A549 (cell line): Measurements from ENCODE around the gene STAMBP. TPM values are rescaled to one million over a fixed set of nuclear protein-coding genes. Genes with fewer than 3 reads are reported as not detected.
A peak's percentile ranks its signal among the peaks of the same experiment; 100 is the strongest.
"Not testable (repeated sequence)": the region's sequence is repeated elsewhere in the genome, so short reads cannot be mapped to it uniquely, and the experiment has no call there.

ENCODE experiments used
- ATAC-seq, 2 experiments: fragments of 200-7000 bp in 1 of 2; fragments of >200 bp in 1 of 2; cut with Nextera tagmentation in 1 of 2; cut with Tn5 transposase in 1 of 2; 3 replicates each; pipeline versions ENCODE4 v1.8.0 to v1.9.1; 2018 to 2020; ENCODE audit warnings: mild to moderate bottlenecking in 1 of 2, moderate library complexity in 1 of 2
- CTCF ChIA-PET: fragments of 300-600 bp; sonication (Branson Sonifier 250); formaldehyde crosslinking; extraction: SDS; loops from one replicate; lab custom pipeline; 2021; ENCODE audit warnings: antibody characterized with exemption, inconsistent platforms; lab: Yijun Ruan, JAX
- POLR2A ChIA-PET: fragments of 350-600 bp; formaldehyde crosslinking; extraction: SDS; loops from one replicate; lab custom pipeline; 2021; ENCODE audit warnings: antibody characterized with exemption, inconsistent platforms; lab: Yijun Ruan, JAX
- DNase-seq, 2 experiments: peaks; one replicate each; pipeline versions ENCODE4 v3.0.0 to v3.0.0-alpha.2; 2011 to 2016; ENCODE audit warnings: low read depth in 1 of 2, low spot score in 1 of 2
- FAIRE-seq: peaks from 2 replicates; lab custom pipeline; 2011; peaks lifted over from hg19 to GRCh38; lab: Jason Lieb, UNC
- H3K27ac ChIP-seq, 2 experiments: fragments of >200 bp; sonication (Bioruptor Twin); formaldehyde crosslinking; 3 replicates each; pipeline ENCODE4 v1.5.1; 2016 to 2017
- H3K4me1 ChIP-seq: fragments of >200 bp; sonication (Bioruptor Twin); formaldehyde crosslinking; 3 replicates; pipeline ENCODE4 v1.6.1; 2016
- H3K4me2 ChIP-seq: fragments of >200 bp; sonication (Bioruptor Twin); formaldehyde crosslinking; 3 replicates; pipeline ENCODE4 v1.6.1; 2016
- H3K4me3 ChIP-seq: fragments of >200 bp; sonication (Bioruptor Twin); formaldehyde crosslinking; 3 replicates; pipeline ENCODE4 v1.5.1; 2016
- H3K9me3 ChIP-seq: fragments of >200 bp; sonication (Bioruptor Twin); formaldehyde crosslinking; 3 replicates; pipeline ENCODE4 v1.6.1; 2016
- BHLHE40 ChIP-seq: IDR thresholded peaks from 2 replicates; pipeline ENCODE4 v1.6.1; 2012; ENCODE audit warnings: low read depth, low read length, inconsistent platforms
- CEBPB ChIP-seq, 2 experiments: fragments of >200 bp in 1 of 2; sonication (Bioruptor Twin) in 1 of 2; formaldehyde crosslinking in 1 of 2; IDR thresholded peaks; 2 replicates each; pipeline ENCODE4 v1.6.1; 2012 to 2016
- CHD2 ChIP-seq: fragments of 150-350 bp; IDR thresholded peaks from 2 replicates; pipeline ENCODE4 v1.6.1; 2014; ENCODE audit warnings: low read length; ENCODE audit not compliant: partially characterized antibody
- ESRRA ChIP-seq: fragments of 150-350 bp; IDR thresholded peaks from 2 replicates; pipeline ENCODE4 v1.6.1; 2014; ENCODE audit warnings: mild to moderate bottlenecking, low read length, borderline replicate concordance
- FOSL2 ChIP-seq, 2 experiments: fragments of 450-650 bp in 1 of 2; fragments of >200 bp in 1 of 2; sonication (Bioruptor Twin) in 1 of 2; formaldehyde crosslinking; IDR thresholded peaks; 2 replicates each; pipeline versions ENCODE4 v1.5.0 to v1.6.1; 2016 to 2020; ENCODE audit warnings: mild to moderate bottlenecking in 1 of 2, moderate library complexity in 1 of 2
- HEYL ChIP-seq: fragments of 250-450 bp; sonication (Bioruptor Pico); IDR thresholded peaks from 2 replicates; pipeline ENCODE4 v1.8.0; 2021; ENCODE audit warnings: mild to moderate bottlenecking, moderate library complexity
- HMGXB4 ChIP-seq: fragments of 250-450 bp; sonication (Bioruptor Pico); IDR thresholded peaks from 2 replicates; pipeline ENCODE4 v1.5.0; 2021; ENCODE audit warnings: mild to moderate bottlenecking, moderate library complexity, borderline replicate concordance
- HOXB13 ChIP-seq: fragments of 250-450 bp; sonication (Bioruptor Pico); IDR thresholded peaks from 2 replicates; pipeline ENCODE4 v1.5.0; 2020; ENCODE audit warnings: low read depth, mild to moderate bottlenecking, moderate library complexity
- HOXB5 ChIP-seq: fragments of 250-450 bp; sonication (Bioruptor Pico); IDR thresholded peaks from 2 replicates; pipeline ENCODE4 v1.5.0; 2020; ENCODE audit warnings: mild to moderate bottlenecking, moderate library complexity
- MAFK ChIP-seq: fragments of 450-650 bp; IDR thresholded peaks from 2 replicates; pipeline ENCODE4 v1.6.1; 2014; ENCODE audit not compliant: partially characterized antibody
- MAZ ChIP-seq: fragments of 150-350 bp; IDR thresholded peaks from 2 replicates; pipeline ENCODE4 v1.6.1; 2014; ENCODE audit warnings: antibody characterized with exemption, low read depth, low read length, borderline replicate concordance
- MYC ChIP-seq: IDR thresholded peaks from 2 replicates; pipeline ENCODE4 v1.6.1; 2012; ENCODE audit warnings: mild to moderate bottlenecking, inconsistent platforms, low read length, improper control_type of control experiment, borderline replicate concordance
- NFE2L2 ChIP-seq: fragments of 150-350 bp; conservative IDR thresholded peaks from 2 replicates; pipeline ENCODE4 v1.6.1; 2014; ENCODE audit warnings: low read length
- POLR2AphosphoS2 ChIP-seq: conservative IDR thresholded peaks from 2 replicates; pipeline ENCODE4 v1.6.1; 2012; ENCODE audit warnings: low read length, improper control_type of control experiment, inconsistent platforms
- RAD21 ChIP-seq, 2 experiments: fragments of >200 bp in 1 of 2; sonication (Bioruptor Twin) in 1 of 2; formaldehyde crosslinking in 1 of 2; IDR thresholded peaks in 1 of 2; conservative IDR thresholded peaks in 1 of 2; 2 replicates in 1 of 2; 3 replicates in 1 of 2; pipeline ENCODE4 v1.6.1; 2012 to 2018; ENCODE audit warnings: inconsistent platforms in 1 of 2
- REST ChIP-seq: fragments of 200-600 bp; sonication (generic); IDR thresholded peaks from 2 replicates; pipeline ENCODE4 v1.6.1; 2016; ENCODE audit warnings: antibody characterized with exemption, mild to moderate bottlenecking, moderate library complexity
- TFCP2L1 ChIP-seq: fragments of 250-450 bp; sonication (Bioruptor Pico); IDR thresholded peaks from 2 replicates; pipeline ENCODE4 v1.5.0; 2021; ENCODE audit warnings: mild to moderate bottlenecking
- TP53 ChIP-seq: fragments of 250-450 bp; sonication (Bioruptor Pico); IDR thresholded peaks from 2 replicates; pipeline ENCODE4 v1.5.0; 2021; ENCODE audit warnings: mild to moderate bottlenecking, moderate library complexity
- ZC3H11A ChIP-seq: fragments of 450-650 bp; IDR thresholded peaks from 2 replicates; pipeline ENCODE4 v1.6.1; 2014; ENCODE audit warnings: antibody characterized with exemption, mild to moderate bottlenecking
- ZFP36 ChIP-seq: fragments of 450-650 bp; IDR thresholded peaks from 2 replicates; pipeline ENCODE4 v1.6.1; 2014; ENCODE audit warnings: borderline replicate concordance; ENCODE audit not compliant: partially characterized antibody
- WGBS: methylation state at CpG from one replicate; pipeline ENCODE4 v1.1.6; 2017; ENCODE audit errors: missing lambda C conversion rate; 5-methylcytosine and 5-hydroxymethylcytosine counted together
- polyA plus RNA-seq, 4 experiments: library from polyadenylated mRNA; depleted of rRNA in 3 of 4; stranded (reverse); fragments of >200 nt; fragmentation: RNase III in 1 of 4; extraction: RNeasy Plus Mini Kit Qiagen cat#74134 plus additional on column Dnase treatment in 1 of 4; gene quantifications; 2 replicates in 3 of 4; 3 replicates in 1 of 4; pipeline ENCODE4 v1.2.3, GENCODE V29; 2011 to 2017
- TF ChIP-seq, protein P1 (sequence below): fragments of >200 bp; sonication (Bioruptor Twin); formaldehyde crosslinking; IDR thresholded peaks from 2 replicates; pipeline ENCODE4 v1.6.1; 2016
- TF ChIP-seq, protein P2 (sequence below): fragments of >200 bp; sonication (Bioruptor Twin); formaldehyde crosslinking; IDR thresholded peaks from 3 replicates; pipeline ENCODE4 v1.6.1; 2016
- TF ChIP-seq, protein P3 (sequence below): IDR thresholded peaks from 2 replicates; pipeline ENCODE4 v1.6.1; 2012; ENCODE audit warnings: low read depth, borderline replicate concordance

The STAMBP gene
- polyA plus RNA-seq, 2 of the 4 experiments (the other 2 are of a cell fraction): 44.4 to 96.3 TPM

DNA sequence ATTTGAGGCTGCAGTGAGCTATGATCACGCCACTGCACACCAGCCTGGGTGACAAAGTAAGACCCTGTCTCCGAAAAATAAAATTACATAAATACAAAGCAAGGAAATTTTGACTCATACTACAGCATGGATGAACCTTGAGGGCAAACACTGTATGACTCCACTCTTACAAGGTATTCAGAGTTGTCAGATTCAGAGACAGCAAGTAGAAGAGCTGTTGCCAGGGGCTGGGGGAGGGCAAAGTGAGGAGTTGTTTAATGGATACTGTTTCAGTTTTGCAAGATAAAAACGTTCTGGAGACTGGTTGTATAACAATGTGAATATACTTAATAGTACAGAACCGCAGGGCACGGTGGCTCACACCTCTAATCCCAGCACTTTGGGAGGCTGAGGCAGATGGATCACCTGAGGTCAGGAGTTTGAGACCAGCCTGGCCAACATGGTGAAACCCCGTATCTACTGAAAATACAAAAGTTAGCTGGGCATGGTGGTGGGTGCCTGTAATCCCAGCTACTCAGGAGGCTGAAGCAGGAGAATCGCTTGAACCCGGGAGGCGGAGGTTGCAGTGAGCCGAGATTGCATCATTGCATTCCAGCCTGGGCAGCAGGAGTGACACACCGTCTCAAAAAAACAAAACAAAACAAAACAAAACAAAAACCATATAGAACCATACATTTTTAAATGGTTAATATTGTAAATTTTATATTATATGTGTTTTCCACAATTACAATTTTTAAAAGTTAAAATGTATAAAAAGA lies 59.0 kb downstream of the STAMBP start:
- H3K4me2 ChIP-seq: peak overlapping the region; percentile 28
- H3K9me3 ChIP-seq, FAIRE-seq, H3K4me3 ChIP-seq, POLR2A ChIA-PET, H3K4me1 ChIP-seq, H3K27ac ChIP-seq, DNase-seq, CTCF ChIA-PET: not testable (repeated sequence)
- ATAC-seq: peak in 1 of 2 experiments; percentile 33; a peak in 1 of 6 replicates
- 61% methylated on average over 11 of the region's 11 CpGs for WGBS
- 0 out of 4 replicates have a peak, but pooled peaks of 1 of the 2 experiments have one; percentile 19 for TF ChIP-seq CEBPB (IDR thresholded peaks at IDR 0.05)
- TF ChIP-seq, all 56 proteins: peak for 1; not testable (repeated sequence) for 55

- WGBS: 28% methylated on average over 2 of the region's 2 CpGs
- DNase-seq (no peak), FAIRE-seq (no peak)
- ChIA-PET POLR2A (no interaction called here), CTCF (interaction anchor here (0.8 kb wide), 1 partner anchor 64 kb away, joined by 5 read pairs; no protein-coding TSS in a partner anchor)
- TF ChIP-seq MAFK (no peak), HOXB13 (CRISPR knock-in tag) (no peak), TFCP2L1 (CRISPR knock-in tag) (no peak), BHLHE40 (no peak), POLR2AphosphoS2 (no peak), MYC (no peak)
- TF ChIP-seq, protein P1, sequence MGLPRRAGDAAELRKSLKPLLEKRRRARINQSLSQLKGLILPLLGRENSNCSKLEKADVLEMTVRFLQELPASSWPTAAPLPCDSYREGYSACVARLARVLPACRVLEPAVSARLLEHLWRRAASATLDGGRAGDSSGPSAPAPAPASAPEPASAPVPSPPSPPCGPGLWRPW: no peak
- TF ChIP-seq, all 56 proteins: peak for 0
- Histone ChIP-seq H3K4me1 (peaks cover 8% of the 10 kb centered on the region; the same call in 2 of the 3 replicates), H3K4me2 (peak overlapping the region; percentile 28), H3K27ac (no peak overlapping the region), H3K4me3 (no peak overlapping the region), H3K9me3 (no peaks in the 10 kb centered on the region)
- no peak for ATAC-seq
These were observed 59.6 kb downstream of the STAMBP start for GRCh38 chr2:73888388-73888787.

GRCh38 chr2:73889206-73889605 lies 60.4 kb downstream of the STAMBP start:
- no peak for FAIRE-seq
- WGBS: 57% methylated on average over 5 of the region's 5 CpGs
- CTCF ChIA-PET: interaction anchor here (0.8 kb wide), 1 partner anchor 65 kb away, joined by 5 read pairs; no protein-coding TSS in a partner anchor
- TF ChIP-seq TP53 (CRISPR knock-in tag): no peak
- TF ChIP-seq, protein P2, sequence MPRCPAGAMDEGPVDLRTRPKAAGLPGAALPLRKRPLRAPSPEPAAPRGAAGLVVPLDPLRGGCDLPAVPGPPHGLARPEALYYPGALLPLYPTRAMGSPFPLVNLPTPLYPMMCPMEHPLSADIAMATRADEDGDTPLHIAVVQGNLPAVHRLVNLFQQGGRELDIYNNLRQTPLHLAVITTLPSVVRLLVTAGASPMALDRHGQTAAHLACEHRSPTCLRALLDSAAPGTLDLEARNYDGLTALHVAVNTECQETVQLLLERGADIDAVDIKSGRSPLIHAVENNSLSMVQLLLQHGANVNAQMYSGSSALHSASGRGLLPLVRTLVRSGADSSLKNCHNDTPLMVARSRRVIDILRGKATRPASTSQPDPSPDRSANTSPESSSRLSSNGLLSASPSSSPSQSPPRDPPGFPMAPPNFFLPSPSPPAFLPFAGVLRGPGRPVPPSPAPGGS: no peak
- TF ChIP-seq HOXB5: no peak
- TF ChIP-seq CHD2: no peak
- no peak for TF ChIP-seq FOSL2 (IDR thresholded peaks at IDR 0.05)
- TF ChIP-seq FOSL2 (CRISPR knock-in tag; IDR thresholded peaks at IDR 0.05): no peak
- no peak for TF ChIP-seq ESRRA
- no peak for TF ChIP-seq MAZ
- no peak for TF ChIP-seq HEYL (CRISPR knock-in tag)
- TF ChIP-seq HMGXB4 (CRISPR knock-in tag): no peak
- no peak for TF ChIP-seq ZC3H11A
- TF ChIP-seq REST: no peak
- TF ChIP-seq, protein P1: no peak
- no peak for TF ChIP-seq RAD21 (conservative IDR thresholded peaks at IDR 0.05 in 1 of 2, IDR thresholded peaks at IDR 0.05 in 1 of 2)
- no peak for TF ChIP-seq NFE2L2
- TF ChIP-seq ZFP36: no peak
- TF ChIP-seq, protein P3, sequence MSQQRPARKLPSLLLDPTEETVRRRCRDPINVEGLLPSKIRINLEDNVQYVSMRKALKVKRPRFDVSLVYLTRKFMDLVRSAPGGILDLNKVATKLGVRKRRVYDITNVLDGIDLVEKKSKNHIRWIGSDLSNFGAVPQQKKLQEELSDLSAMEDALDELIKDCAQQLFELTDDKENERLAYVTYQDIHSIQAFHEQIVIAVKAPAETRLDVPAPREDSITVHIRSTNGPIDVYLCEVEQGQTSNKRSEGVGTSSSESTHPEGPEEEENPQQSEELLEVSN: no peak

More at GRCh38 chr2:73889206-73889605, 60.4 kb downstream of the STAMBP start:
- H3K4me3 ChIP-seq: no peak overlapping the region
- POLR2A ChIA-PET: no interaction called here
- H3K4me1 ChIP-seq: peaks cover 8% of the 10 kb centered on the region; the same call in 2 of the 3 replicates
- no peak overlapping the region for H3K27ac ChIP-seq
- H3K9me3 ChIP-seq: no peaks in the 10 kb centered on the region
- DNase-seq (no peak), ATAC-seq (no peak)
- H3K4me2 ChIP-seq: no peak overlapping the region
